HepG2 (cell line): ENCODE data around the gene RBSN. TPM values are rescaled to one million over a fixed set of nuclear protein-coding genes. Genes with fewer than 3 reads are reported as not detected.

ENCODE experiments used
- AKNA ChIP-seq: sonication (generic); formaldehyde crosslinking; IDR thresholded peaks from 2 replicates; pipeline ENCODE4 v1.4.0; 2020; ENCODE audit warnings: missing genetic modification reagents, borderline replicate concordance
- ATF1 ChIP-seq: IDR thresholded peaks from 2 replicates; pipeline ENCODE4 v1.6.1; 2016; ENCODE audit warnings: mild to moderate bottlenecking, control low read depth
- MNT ChIP-seq: fragments of 450-650 bp; IDR thresholded peaks from 2 replicates; pipeline ENCODE4 v1.6.1; 2016
- NR2C2 ChIP-seq: sonication (generic); formaldehyde crosslinking; IDR thresholded peaks from 2 replicates; pipeline ENCODE4 v1.4.0; 2020; ENCODE audit warnings: missing genetic modification reagents, mild to moderate bottlenecking, moderate library complexity, borderline replicate concordance
- RBM22 ChIP-seq: fragments of 200-400 bp; formaldehyde crosslinking; optimal IDR thresholded peaks from 2 replicates; pipeline ENCODE3; 2017; ENCODE audit warnings: mild to moderate bottlenecking, low read length, moderate library complexity
- SP2 ChIP-seq: sonication (generic); formaldehyde crosslinking; IDR thresholded peaks from 2 replicates; pipeline ENCODE4 v1.5.1; 2020; ENCODE audit warnings: mild to moderate bottlenecking, missing genetic modification reagents
- STAT6 ChIP-seq: sonication (generic); formaldehyde crosslinking; IDR thresholded peaks from 2 replicates; pipeline ENCODE4 v1.4.0; 2020; ENCODE audit warnings: missing genetic modification reagents, mild to moderate bottlenecking, borderline replicate concordance
- TCF12 ChIP-seq, 2 experiments: fragments of 450-650 bp in 1 of 2; sonication (generic) in 1 of 2; formaldehyde crosslinking in 1 of 2; IDR thresholded peaks; 2 replicates each; pipeline versions ENCODE4 v1.6.1 to v1.8.0; 2017 to 2022; ENCODE audit warnings: antibody characterized with exemption in 1 of 2, mild to moderate bottlenecking in 1 of 2, missing genetic modification reagents in 1 of 2, moderate library complexity in 1 of 2
- ZNF281 ChIP-seq: sonication (generic); formaldehyde crosslinking; IDR thresholded peaks from 2 replicates; pipeline ENCODE4 v1.4.0; 2020; ENCODE audit warnings: missing genetic modification reagents, borderline replicate concordance
- ZNF414 ChIP-seq: sonication (generic); formaldehyde crosslinking; IDR thresholded peaks from 2 replicates; pipeline ENCODE4 v1.5.0; 2020; ENCODE audit warnings: missing genetic modification reagents
- ZNF576 ChIP-seq: sonication (generic); formaldehyde crosslinking; IDR thresholded peaks from 2 replicates; pipeline ENCODE4 v1.4.0; 2020; ENCODE audit warnings: mild to moderate bottlenecking, missing genetic modification reagents
- ZNF614 ChIP-seq: IDR thresholded peaks from 2 replicates; pipeline ENCODE4 v1.6.1; 2018; ENCODE audit warnings: missing biosample characterization, missing genetic modification reagents, inconsistent platforms, borderline replicate concordance
- polyA plus RNA-seq, 8 experiments: library from polyadenylated mRNA; depleted of rRNA in 3 of 8; stranded (reverse) in 7 of 8; unstranded in 1 of 8; fragments of >200 nt; fragmentation: Illumina TruSeq in 4 of 8; extraction: Trizol in 4 of 8; gene quantifications; 2 replicates each; pipeline versions ENCODE4 v1.2.1 to v1.2.3, GENCODE V29; 2011 to 2016; ENCODE audit warnings: low read depth in 4 of 8, missing spikeins in 1 of 8, mixed read lengths in 1 of 8; ENCODE audit not compliant: insufficient read depth in 1 of 8
- total RNA-seq, 5 experiments: library from RNA; depleted of rRNA; stranded (reverse); fragments of >200 nt; fragmentation: Illumina TruSeq; extraction: Trizol; gene quantifications; 2 replicates each; pipeline ENCODE4 v1.2.3, GENCODE V29; 2016; ENCODE audit warnings: low read depth in 1 of 5

The RBSN gene
- total and polyA plus RNA-seq, 2 of the 13 experiments (the other 11 are each of a cell fraction or from before 2014, with no cell fraction given): 7.9 to 11.8 TPM

- TF ChIP-seq ZNF576 (CRISPR knock-in tag): no peak
- TF ChIP-seq SP2 (CRISPR knock-in tag): 0 out of 2 replicates have a peak, but pooled peaks have one; percentile 16
- TF ChIP-seq MNT: no peak
- no peak for TF ChIP-seq RBM22
- TF ChIP-seq NR2C2 (CRISPR knock-in tag): peak; percentile 82
- no peak for TF ChIP-seq ATF1 (CRISPR knock-in tag)
- peak; percentile 71; the same call in 1 of the 2 replicates for TF ChIP-seq ZNF414 (CRISPR knock-in tag)
- no peak for TF ChIP-seq ZNF614
- no peak for TF ChIP-seq TCF12 (IDR thresholded peaks at IDR 0.05)
- 0 out of 2 replicates have a peak, but pooled peaks have one; percentile 63 for TF ChIP-seq TCF12 (CRISPR knock-in tag; IDR thresholded peaks at IDR 0.05)
- TF ChIP-seq ZNF281 (CRISPR knock-in tag): peak; percentile 79; the same call in 1 of the 2 replicates
- no peak for TF ChIP-seq AKNA (CRISPR knock-in tag)
- TF ChIP-seq STAT6: no peak
These were observed 8.4 kb upstream of the RBSN start (continued) for GRCh38 chr3:15107075-15107947.
